Vagina (tissue), 2 donors: ENCODE results near the gene NKD2.

Experiments
- POLR2A ChIP-seq, 2 donors: fragments of 450-650 bp; IDR thresholded peaks; one replicate each; pipeline ENCODE4 v1.6.1; 2017; ENCODE audit warnings: antibody characterized with exemption in 2 of 2, mild to moderate bottlenecking in 2 of 2, moderate library complexity in 2 of 2
- POLR2AphosphoS5 ChIP-seq, 2 donors: sonication (generic); formaldehyde crosslinking; IDR thresholded peaks; one replicate each; pipeline ENCODE4 v1.9.0; 2017; ENCODE audit warnings: antibody characterized with exemption in 2 of 2, mild to moderate bottlenecking in 2 of 2, low read depth in 1 of 2; ENCODE audit not compliant: insufficient read depth in 1 of 2
- TF ChIP-seq, protein P1 (sequence below), 3 experiments: fragments of 450-650 bp in 2 of 3; fragments of 200-600 bp in 1 of 3; sonication (generic) in 1 of 3; IDR thresholded peaks; one replicate each; pipeline ENCODE4 v1.5.1; 2017 to 2019; ENCODE audit warnings: antibody characterized with exemption in 3 of 3, mild to moderate bottlenecking in 2 of 3, moderate library complexity in 2 of 3

DNA sequence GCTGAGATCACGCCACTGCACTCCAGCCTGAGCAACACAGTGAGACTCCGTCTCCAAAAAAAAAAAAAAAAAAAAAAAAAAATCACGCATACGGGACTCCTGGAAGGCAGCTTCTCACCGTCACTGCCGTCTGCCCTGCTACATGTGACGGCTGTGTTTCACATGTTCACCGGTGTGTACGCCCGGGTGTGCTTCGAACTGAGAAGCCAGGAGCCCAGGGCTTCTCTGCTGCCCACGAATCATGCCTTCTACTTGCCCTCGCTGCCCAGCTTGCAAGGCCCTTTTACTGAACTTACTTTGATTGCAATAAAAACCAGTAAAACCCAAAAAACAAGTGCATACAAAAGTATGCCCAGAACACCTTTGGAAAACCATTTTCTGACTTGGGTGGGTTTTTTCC is 5.8 kb upstream of the NKD2 start:
- no peak for TF ChIP-seq POLR2A (IDR thresholded peaks at IDR 0.05)
- TF ChIP-seq, protein P1, sequence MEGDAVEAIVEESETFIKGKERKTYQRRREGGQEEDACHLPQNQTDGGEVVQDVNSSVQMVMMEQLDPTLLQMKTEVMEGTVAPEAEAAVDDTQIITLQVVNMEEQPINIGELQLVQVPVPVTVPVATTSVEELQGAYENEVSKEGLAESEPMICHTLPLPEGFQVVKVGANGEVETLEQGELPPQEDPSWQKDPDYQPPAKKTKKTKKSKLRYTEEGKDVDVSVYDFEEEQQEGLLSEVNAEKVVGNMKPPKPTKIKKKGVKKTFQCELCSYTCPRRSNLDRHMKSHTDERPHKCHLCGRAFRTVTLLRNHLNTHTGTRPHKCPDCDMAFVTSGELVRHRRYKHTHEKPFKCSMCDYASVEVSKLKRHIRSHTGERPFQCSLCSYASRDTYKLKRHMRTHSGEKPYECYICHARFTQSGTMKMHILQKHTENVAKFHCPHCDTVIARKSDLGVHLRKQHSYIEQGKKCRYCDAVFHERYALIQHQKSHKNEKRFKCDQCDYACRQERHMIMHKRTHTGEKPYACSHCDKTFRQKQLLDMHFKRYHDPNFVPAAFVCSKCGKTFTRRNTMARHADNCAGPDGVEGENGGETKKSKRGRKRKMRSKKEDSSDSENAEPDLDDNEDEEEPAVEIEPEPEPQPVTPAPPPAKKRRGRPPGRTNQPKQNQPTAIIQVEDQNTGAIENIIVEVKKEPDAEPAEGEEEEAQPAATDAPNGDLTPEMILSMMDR (IDR thresholded peaks at IDR 0.05): no peak
- no peak for TF ChIP-seq POLR2AphosphoS5 (IDR thresholded peaks at IDR 0.05; ENCODE audit: insufficient read depth in 1 of 2, low read depth in 1 of 2)
